ENCODE results near the gene SAMD3. TPM values are rescaled to one million over a fixed set of nuclear protein-coding genes. Genes with fewer than 3 reads are reported as not detected.
A peak's percentile ranks its signal among the peaks of the same experiment; 100 is the strongest.
"Not testable (repeated sequence)": the region's sequence is repeated elsewhere in the genome, so short reads cannot be mapped to it uniquely, and the experiment has no call there.

The SAMD3 gene
- total and polyA plus RNA-seq, 7 donors = 0.81 to 3.7 (median 2.3) TPM; not detected in 3

DNA sequence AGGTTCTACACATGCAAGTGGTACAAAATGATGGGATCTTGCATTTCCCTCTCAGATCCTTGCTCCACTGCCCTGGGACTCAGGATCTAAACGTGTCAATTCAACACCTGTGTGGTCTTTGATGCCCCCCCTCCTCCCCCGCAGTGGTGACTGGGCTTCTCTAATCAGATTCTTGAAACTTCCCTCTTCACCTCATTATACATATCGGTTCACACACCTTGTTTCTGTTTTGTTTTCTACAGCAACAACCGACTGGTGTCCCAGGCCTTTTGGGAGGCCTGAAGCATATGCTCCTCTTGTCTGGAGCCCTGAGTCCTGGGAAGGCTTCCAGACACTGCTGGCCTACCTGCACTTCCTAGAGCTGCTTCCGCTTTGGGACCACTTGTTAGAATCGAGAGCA, 20.0 kb downstream of the SAMD3 start:
- Histone ChIP-seq H3K36me3 (no peaks in the 10 kb centered on the region), H3K4me1 (no peaks in the 10 kb centered on the region), H3K4me3 (no peak overlapping the region), H3K27me3 (no peaks in the 10 kb centered on the region), H3K27ac (no peak overlapping the region), H3K9me3 (no peaks in the 10 kb centered on the region)
- intact Hi-C loops (cut with DNase I) = no loop called here
- TF ChIP-seq EP300 (IDR thresholded peaks at IDR 0.05) (no peak), POLR2AphosphoS5 (IDR thresholded peaks at IDR 0.05) (no peak), POLR2A (IDR thresholded peaks at IDR 0.05) (no peak)
- TF ChIP-seq, protein P1, sequence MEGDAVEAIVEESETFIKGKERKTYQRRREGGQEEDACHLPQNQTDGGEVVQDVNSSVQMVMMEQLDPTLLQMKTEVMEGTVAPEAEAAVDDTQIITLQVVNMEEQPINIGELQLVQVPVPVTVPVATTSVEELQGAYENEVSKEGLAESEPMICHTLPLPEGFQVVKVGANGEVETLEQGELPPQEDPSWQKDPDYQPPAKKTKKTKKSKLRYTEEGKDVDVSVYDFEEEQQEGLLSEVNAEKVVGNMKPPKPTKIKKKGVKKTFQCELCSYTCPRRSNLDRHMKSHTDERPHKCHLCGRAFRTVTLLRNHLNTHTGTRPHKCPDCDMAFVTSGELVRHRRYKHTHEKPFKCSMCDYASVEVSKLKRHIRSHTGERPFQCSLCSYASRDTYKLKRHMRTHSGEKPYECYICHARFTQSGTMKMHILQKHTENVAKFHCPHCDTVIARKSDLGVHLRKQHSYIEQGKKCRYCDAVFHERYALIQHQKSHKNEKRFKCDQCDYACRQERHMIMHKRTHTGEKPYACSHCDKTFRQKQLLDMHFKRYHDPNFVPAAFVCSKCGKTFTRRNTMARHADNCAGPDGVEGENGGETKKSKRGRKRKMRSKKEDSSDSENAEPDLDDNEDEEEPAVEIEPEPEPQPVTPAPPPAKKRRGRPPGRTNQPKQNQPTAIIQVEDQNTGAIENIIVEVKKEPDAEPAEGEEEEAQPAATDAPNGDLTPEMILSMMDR (IDR thresholded peaks at IDR 0.05) = no peak
- DNase-seq = no peak
- 62 to 84% methylated on average over 6 of the region's 6 CpGs for WGBS, 2 donors

DNA sequence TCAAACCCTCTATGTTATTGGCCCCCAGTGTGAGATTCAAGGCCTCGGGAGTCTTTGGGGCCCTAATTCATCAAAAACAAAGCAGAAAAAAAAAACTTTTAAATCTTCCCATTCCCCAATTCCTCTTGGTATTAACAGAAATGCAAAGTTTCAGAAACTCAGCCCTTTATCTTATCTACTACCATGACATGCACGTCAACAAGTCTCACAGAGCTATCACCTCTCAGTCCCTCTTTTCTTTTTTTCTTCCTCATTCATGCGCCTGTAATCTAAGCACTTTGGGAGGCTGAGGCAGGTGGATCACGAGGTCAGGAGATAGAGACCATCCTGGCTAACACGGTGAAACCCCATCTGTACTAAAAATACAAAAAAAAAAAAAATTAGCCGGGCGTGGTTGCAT, 22.7 kb downstream of the SAMD3 start:
- intact Hi-C loops (cut with DNase I) = no loop called here
- WGBS, 2 donors = 83 to 91% methylated on average over 7 of the region's 7 CpGs
- no peak overlapping the region for H3K4me3 ChIP-seq
- no peak for DNase-seq
- no peaks in the 10 kb centered on the region for H3K36me3 ChIP-seq
- no peaks in the 10 kb centered on the region for H3K4me1 ChIP-seq
- no peak overlapping the region for H3K27ac ChIP-seq
- no peaks in the 10 kb centered on the region for H3K9me3 ChIP-seq
- TF ChIP-seq POLR2A (IDR thresholded peaks at IDR 0.05) (no peak), POLR2AphosphoS5 (IDR thresholded peaks at IDR 0.05) (no peak), EP300 (IDR thresholded peaks at IDR 0.05) (no peak)
- TF ChIP-seq, protein P1 (IDR thresholded peaks at IDR 0.05) = no peak
- no peaks in the 10 kb centered on the region for H3K27me3 ChIP-seq

DNA sequence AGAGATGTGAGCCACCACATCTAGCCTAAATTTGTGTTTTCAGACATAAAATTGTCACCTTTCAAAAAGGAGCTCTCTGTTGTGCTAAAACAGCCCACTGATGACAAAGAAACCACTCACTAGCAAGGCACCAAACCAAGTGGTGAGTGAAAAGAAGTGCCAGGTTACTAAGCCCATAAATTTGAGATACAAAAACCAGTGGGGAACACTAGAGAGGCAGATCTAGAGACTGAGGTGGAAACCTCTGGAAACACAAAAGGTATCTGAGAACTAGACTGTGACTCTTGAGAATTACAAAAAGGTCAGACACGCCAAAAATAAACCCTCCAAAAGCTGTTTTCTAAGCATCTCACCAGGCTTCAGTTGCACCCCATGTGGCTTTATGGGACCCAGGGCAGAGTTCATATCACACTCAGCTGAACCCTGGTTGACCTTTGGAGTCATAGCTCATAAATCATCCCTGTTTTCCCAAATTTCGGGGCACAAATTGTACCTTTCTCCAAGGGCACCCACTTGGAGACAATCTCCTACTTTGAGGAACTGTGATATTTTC, 24.2 kb downstream of the SAMD3 start:
- Histone ChIP-seq H3K4me1 (no peaks in the 10 kb centered on the region), H3K9me3 (no peaks in the 10 kb centered on the region), H3K4me3 (no peak overlapping the region), H3K36me3 (no peaks in the 10 kb centered on the region), H3K27me3 (no peaks in the 10 kb centered on the region), H3K27ac (no peak overlapping the region)
- TF ChIP-seq POLR2AphosphoS5 (IDR thresholded peaks at IDR 0.05) = no peak
- TF ChIP-seq, protein P1 (IDR thresholded peaks at IDR 0.05) = no peak
- no peak for TF ChIP-seq POLR2A (IDR thresholded peaks at IDR 0.05)
- TF ChIP-seq EP300 (IDR thresholded peaks at IDR 0.05) = no peak
- no peak for DNase-seq
- 56 to 79% methylated on average over 2 of the region's 2 CpGs for whole genome bisulfite sequencing, 2 donors
- intact Hi-C loops (cut with DNase I) = no loop called here

DNA sequence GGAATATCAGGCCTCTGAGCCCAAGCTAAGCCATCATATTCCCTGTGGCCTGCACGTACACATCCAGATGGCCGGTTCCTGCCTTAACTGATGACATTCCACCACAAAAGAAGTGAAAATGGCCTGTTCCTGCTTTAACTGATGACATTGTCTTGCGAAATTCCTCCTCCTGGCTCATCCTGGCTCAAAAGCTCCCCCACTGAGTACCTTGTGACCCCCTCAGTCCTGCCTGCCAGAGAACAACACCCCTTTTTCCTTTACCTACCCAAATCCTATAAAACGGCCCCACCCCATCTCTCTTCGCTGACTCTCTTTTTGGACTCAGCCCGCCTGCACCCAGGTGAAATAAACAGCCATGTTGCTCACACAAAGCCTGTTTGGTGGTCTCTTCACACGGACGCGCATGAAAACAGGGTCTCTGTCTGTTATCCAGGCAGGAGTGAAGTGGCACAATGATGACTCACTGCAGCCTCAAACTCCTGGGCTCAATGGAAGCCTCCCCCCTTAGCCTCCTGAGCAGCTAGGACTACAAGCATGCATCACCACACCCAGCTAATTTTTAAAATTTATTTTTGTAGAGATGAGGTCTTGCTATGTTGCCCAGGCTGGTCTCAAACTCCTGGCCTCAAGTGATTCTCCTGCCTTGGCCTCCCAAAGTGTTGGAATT, 24.8 kb downstream of the SAMD3 start:
- DNase-seq; intact Hi-C loops (cut with DNase I); H3K9me3 ChIP-seq; H3K36me3 ChIP-seq; H3K27ac ChIP-seq; H3K27me3 ChIP-seq; H3K4me1 ChIP-seq; H3K4me3 ChIP-seq: not testable (repeated sequence)
- 88 to 96% methylated on average over 9 of the region's 9 CpGs for WGBS, 2 donors

DNA sequence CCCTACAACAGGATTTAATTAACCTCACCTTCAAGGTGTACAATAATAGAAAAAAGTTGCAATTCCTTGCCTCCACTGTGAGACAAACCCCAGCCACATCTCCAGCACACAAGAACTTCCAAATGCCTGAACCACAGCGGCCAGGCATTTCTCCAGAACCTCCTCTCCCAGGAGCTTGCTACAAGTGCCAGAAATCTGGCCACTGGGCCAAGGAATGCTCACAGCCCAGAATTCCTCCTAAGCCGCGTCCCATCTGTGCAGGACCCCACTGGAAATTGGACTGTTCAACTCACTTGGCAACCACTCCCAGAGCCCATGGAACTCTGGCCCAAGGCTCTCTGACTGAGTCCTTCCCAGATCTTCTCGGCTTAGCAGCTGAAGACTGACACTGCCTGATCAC, 28.3 kb downstream of the SAMD3 start:
- WGBS, 2 donors = 85 to 89% methylated on average over 4 of the region's 4 CpGs
- DNase-seq = peak; percentile 63
- H3K27ac ChIP-seq; H3K27me3 ChIP-seq; H3K4me3 ChIP-seq; intact Hi-C loops (cut with DNase I); H3K9me3 ChIP-seq; H3K4me1 ChIP-seq; H3K36me3 ChIP-seq: not testable (repeated sequence)

Data from sigmoid colon (tissue), 7 donors.